OCI-LY3 (cell line): Measurements from ENCODE around the gene NUDT2.
"Not testable (repeated sequence)": the region's sequence is repeated elsewhere in the genome, so short reads cannot be mapped to it uniquely, and the experiment has no call there.

Source experiments
- H2AFZ ChIP-seq: fragments of 200-600, 300-600 bp; shearing (Covaris generic); 2 replicates; pipeline ENCODE4 v1.6.0; 2014; ENCODE audit warnings: antibody characterized with exemption, low read depth, low read length
- H3K27ac ChIP-seq: fragments of 200-600, 300-600 bp; sonication (generic); 2 replicates; pipeline ENCODE4 v1.5.1; 2014; ENCODE audit warnings: mild to moderate bottlenecking, low read length, moderate library complexity, mixed read lengths
- H3K27me3 ChIP-seq: fragments of 200-600, 300-600 bp; sonication (generic); 2 replicates; pipeline ENCODE4 v1.6.1; 2014; ENCODE audit warnings: low read depth, low read length, mixed read lengths
- H3K36me3 ChIP-seq: fragments of 200-600, 300-600 bp; sonication (generic); replicated peaks from 2 replicates; pipeline ENCODE3; 2014; ENCODE audit warnings: low read depth, low read length, mixed read lengths
- H3K4me1 ChIP-seq: fragments of 300-600, 200-600 bp; sonication (generic); 2 replicates; pipeline ENCODE4 v1.6.1; 2014; ENCODE audit warnings: low read length, mixed read lengths
- H3K4me2 ChIP-seq: fragments of 200-600, 300-600 bp; sonication (generic); 2 replicates; pipeline ENCODE4 v1.6.1; 2014; ENCODE audit warnings: low read length, mixed read lengths
- H3K4me3 ChIP-seq: fragments of 300-600, 200-600 bp; sonication (generic); 2 replicates; pipeline ENCODE4 v1.5.1; 2014; ENCODE audit warnings: antibody characterized with exemption, mild to moderate bottlenecking, low read length, moderate library complexity
- H3K79me2 ChIP-seq: fragments of 300-600, 200-600 bp; shearing (Covaris generic); 2 replicates; pipeline ENCODE4 v1.6.1; 2014; ENCODE audit warnings: mild to moderate bottlenecking, low read length, mixed read lengths
- H3K9ac ChIP-seq: fragments of 300-600, 200-600 bp; shearing (Covaris generic); 2 replicates; pipeline ENCODE4 v1.6.0; 2014; ENCODE audit warnings: mild to moderate bottlenecking, low read length, moderate library complexity
- H3K9me3 ChIP-seq: fragments of 200-600, 300-600 bp; shearing (Covaris generic); 2 replicates; pipeline ENCODE4 v1.6.1; 2014; ENCODE audit warnings: low read length, mixed read lengths; ENCODE audit not compliant: insufficient read depth
- H4K20me1 ChIP-seq: fragments of 200-600, 300-600 bp; sonication (generic); 2 replicates; pipeline ENCODE4 v1.6.1; 2016; ENCODE audit warnings: low read length, mixed read lengths; ENCODE audit not compliant: insufficient read depth
- EZH2phosphoT487 ChIP-seq: fragments of 200-600 bp; shearing (Covaris generic); IDR thresholded peaks from 2 replicates; pipeline ENCODE4 v1.6.1; 2018; ENCODE audit warnings: antibody characterized with exemption, mixed run types, low read depth
- TF ChIP-seq, protein P1 (sequence below): fragments of 200-600, 300-600 bp; sonication (generic); IDR thresholded peaks from 2 replicates; pipeline ENCODE4 v1.5.1; 2014; ENCODE audit warnings: antibody characterized with exemption, low read length, low read depth

Gene NUDT2

DNA sequence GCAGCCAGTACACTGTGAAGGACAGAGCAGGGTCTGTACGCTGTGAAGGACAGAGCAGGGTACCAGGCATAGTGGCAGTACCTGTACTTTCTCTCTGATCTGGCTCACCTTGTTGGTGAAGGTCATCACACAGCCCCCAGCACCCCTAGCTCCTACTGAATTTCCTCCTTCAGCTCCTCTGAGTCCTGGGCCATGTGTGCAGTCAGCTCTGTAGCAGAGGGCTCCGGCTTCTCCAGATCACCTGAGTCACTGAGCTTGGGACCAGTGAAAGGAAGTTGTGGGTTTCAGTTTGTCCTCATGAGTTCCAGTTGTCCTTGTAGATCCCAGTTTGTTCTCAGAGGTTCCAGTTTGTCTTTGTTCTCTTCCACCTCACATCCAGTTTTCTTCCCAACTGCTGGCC lies 5.5 kb downstream of the NUDT2 start:
- H3K4me1 ChIP-seq: peaks cover 11% of the 10 kb centered on the region
- TF ChIP-seq EZH2phosphoT487: no peak
- TF ChIP-seq, protein P1, sequence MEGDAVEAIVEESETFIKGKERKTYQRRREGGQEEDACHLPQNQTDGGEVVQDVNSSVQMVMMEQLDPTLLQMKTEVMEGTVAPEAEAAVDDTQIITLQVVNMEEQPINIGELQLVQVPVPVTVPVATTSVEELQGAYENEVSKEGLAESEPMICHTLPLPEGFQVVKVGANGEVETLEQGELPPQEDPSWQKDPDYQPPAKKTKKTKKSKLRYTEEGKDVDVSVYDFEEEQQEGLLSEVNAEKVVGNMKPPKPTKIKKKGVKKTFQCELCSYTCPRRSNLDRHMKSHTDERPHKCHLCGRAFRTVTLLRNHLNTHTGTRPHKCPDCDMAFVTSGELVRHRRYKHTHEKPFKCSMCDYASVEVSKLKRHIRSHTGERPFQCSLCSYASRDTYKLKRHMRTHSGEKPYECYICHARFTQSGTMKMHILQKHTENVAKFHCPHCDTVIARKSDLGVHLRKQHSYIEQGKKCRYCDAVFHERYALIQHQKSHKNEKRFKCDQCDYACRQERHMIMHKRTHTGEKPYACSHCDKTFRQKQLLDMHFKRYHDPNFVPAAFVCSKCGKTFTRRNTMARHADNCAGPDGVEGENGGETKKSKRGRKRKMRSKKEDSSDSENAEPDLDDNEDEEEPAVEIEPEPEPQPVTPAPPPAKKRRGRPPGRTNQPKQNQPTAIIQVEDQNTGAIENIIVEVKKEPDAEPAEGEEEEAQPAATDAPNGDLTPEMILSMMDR: no peak
- H3K4me2 ChIP-seq: no peak overlapping the region

DNA sequence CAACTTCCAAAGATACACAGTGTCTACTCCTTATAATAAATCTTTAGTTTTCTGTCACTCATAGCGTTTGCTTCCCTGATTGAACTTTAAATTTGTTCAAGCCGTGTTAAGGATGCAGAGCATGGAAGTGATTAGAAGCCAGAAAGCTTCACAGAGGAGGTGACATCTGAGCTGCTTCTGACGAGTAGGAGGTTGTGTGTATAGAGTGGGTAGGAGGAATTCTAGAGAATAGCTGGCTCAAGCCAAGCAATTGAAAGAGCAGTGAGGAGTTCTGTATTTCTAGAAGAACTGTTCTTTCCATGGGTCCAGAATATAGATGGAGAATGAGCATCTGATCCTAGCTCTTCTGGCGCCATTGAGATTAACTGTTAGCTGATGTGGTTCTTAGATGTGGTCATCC lies 6.0 kb downstream of the NUDT2 start:
- no peak overlapping the region for H3K27ac ChIP-seq
- TF ChIP-seq, protein P1: no peak
- no peak for TF ChIP-seq EZH2phosphoT487
- peaks cover 7% of the 10 kb centered on the region for H3K79me2 ChIP-seq
- H4K20me1 ChIP-seq: no peaks in the 10 kb centered on the region
- H3K4me1 ChIP-seq: peaks cover 9% of the 10 kb centered on the region
- no peak overlapping the region for H3K4me3 ChIP-seq
- no peaks in the 10 kb centered on the region for H3K9me3 ChIP-seq
- H3K9ac ChIP-seq: no peak overlapping the region
- H3K36me3 ChIP-seq: peaks cover 9% of the 10 kb centered on the region
- H3K27me3 ChIP-seq: no peaks in the 10 kb centered on the region
- H2AFZ ChIP-seq: no peak overlapping the region
- no peak overlapping the region for H3K4me2 ChIP-seq

More for the DNA sequence above, 5.5 kb downstream of the NUDT2 start:
- Histone ChIP-seq H3K27me3 (no peaks in the 10 kb centered on the region), H3K36me3 (peaks cover 9% of the 10 kb centered on the region), H2AFZ (no peak overlapping the region), H3K4me3 (no peak overlapping the region), H3K9me3 (no peaks in the 10 kb centered on the region), H4K20me1 (no peaks in the 10 kb centered on the region), H3K9ac (no peak overlapping the region), H3K27ac (no peak overlapping the region), H3K79me2 (peaks cover 12% of the 10 kb centered on the region)

DNA sequence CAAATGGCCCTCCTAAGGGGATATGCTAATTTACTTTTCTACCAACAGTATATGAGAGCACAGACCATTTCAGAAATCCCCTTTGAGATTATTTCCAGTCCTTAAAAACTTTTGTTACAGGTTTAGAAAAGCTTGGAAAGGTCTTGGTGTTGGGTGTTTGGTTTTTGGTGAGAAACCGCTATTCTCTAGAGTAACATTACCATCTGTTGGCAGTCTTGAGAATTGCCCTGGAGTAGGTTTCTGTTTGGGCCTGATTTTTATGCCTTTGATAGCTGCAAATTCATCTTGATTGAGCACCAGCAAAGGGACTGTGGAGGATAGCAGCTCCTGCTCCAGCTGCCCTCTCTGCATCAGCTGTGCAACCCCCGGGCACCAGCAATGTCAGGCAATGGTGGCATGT lies 8.0 kb downstream of the NUDT2 start:
- no peak overlapping the region for H3K4me3 ChIP-seq
- H3K4me1 ChIP-seq: no peaks in the 10 kb centered on the region
- peaks cover 13% of the 10 kb centered on the region for H3K36me3 ChIP-seq
- no peak overlapping the region for H3K4me2 ChIP-seq
- no peaks in the 10 kb centered on the region for H3K27me3 ChIP-seq
- H4K20me1 ChIP-seq: no peaks in the 10 kb centered on the region
- no peak overlapping the region for H3K9ac ChIP-seq
- H3K9me3 ChIP-seq: no peaks in the 10 kb centered on the region
- no peaks in the 10 kb centered on the region for H3K79me2 ChIP-seq
- TF ChIP-seq EZH2phosphoT487: no peak
- TF ChIP-seq, protein P1: no peak
- no peak overlapping the region for H3K27ac ChIP-seq
- H2AFZ ChIP-seq: no peak overlapping the region

DNA sequence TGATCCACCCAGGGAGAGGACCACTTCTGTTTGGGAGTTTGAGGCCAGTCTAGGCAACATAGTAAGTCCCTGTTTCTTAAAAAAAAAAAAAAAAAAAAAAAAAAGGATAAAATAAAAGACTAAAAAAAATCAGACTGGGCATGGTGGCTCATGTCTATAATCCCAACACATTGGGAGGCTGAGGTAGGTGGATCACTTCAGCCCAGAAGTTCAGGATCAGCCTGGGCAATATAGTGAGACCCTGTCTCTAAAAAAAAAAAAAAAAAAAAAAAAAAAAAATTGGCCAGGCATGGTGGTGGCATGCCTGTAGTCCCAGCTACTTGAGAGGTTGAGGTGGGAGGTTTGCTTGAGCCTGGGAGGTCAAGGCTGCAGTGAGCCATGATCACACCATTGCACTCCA lies 8.7 kb downstream of the NUDT2 start:
- H3K9ac ChIP-seq, H3K27ac ChIP-seq, H3K4me2 ChIP-seq, H2AFZ ChIP-seq, H3K4me1 ChIP-seq, H3K79me2 ChIP-seq, H4K20me1 ChIP-seq, H3K27me3 ChIP-seq, H3K4me3 ChIP-seq, H3K9me3 ChIP-seq: not testable (repeated sequence)
- H3K36me3 ChIP-seq: peaks cover 15% of the 10 kb centered on the region
